GM13977 (cell line): ENCODE data around the gene SPAG7.

Source experiments
- DNase-seq: peaks from one replicate; pipeline ENCODE4 v3.0.0; 2012; ENCODE audit warnings: low spot score
- CTCF ChIP-seq: IDR thresholded peaks from 2 replicates; pipeline ENCODE4 v1.5.1; 2012; ENCODE audit warnings: mild to moderate bottlenecking, control low read depth; ENCODE audit not compliant: insufficient read depth; ENCODE audit errors: extremely low read depth, missing control alignments
- in situ Hi-C: fragments of 300-500 bp; cut with MboI; formaldehyde crosslinking; loops from one replicate; pipeline ENCODE4 v1.12.0; 2022; ENCODE audit warnings: low sequenced_read_pairs, low pct_unique_long_range_greater_than_20kb, mixed read lengths, inconsistent platforms; ENCODE audit not compliant: unreplicated experiment

Gene SPAG7

GRCh38 chr17:4987767-4988567, 20.4 kb upstream of the SPAG7 start:
- no peak for DNase-seq
- TF ChIP-seq CTCF: no peak
- in situ Hi-C loops: no loop called here

GRCh38 chr17:4986951-4987766, 19.5 kb upstream of the SPAG7 start, which contains the start of gene CAMTA2:
Gene CAMTA2 (minus strand): TSS chr17:4987675. CDS start chr17:4986222, 1,453 bp downstream.
- in situ Hi-C loops: no loop called here
- peak; percentile 89 for DNase-seq

GRCh38 chr17:4986403-4986802, 18.8 kb upstream of the SPAG7 start:
- in situ Hi-C loops: no loop called here
- DNase-seq: no peak
- no peak for TF ChIP-seq CTCF

More at GRCh38 chr17:4986951-4987766, 19.5 kb upstream of the SPAG7 start, which contains the start of gene CAMTA2:
- peak; percentile 69 for TF ChIP-seq CTCF

- TF ChIP-seq CTCF: no peak
- no peak for DNase-seq
- in situ Hi-C loops: no loop called here
These were observed 14.7 kb upstream of the SPAG7 start for GRCh38 chr17:4982305-4982704.

GRCh38 chr17:4980644-4981216, 13.1 kb upstream of the SPAG7 start:
- in situ Hi-C loops: no loop called here
- peak; percentile 61 for TF ChIP-seq CTCF
- DNase-seq: peak; percentile 66

GRCh38 chr17:4978726-4979125, 11.1 kb upstream of the SPAG7 start:
- DNase-seq: no peak
- in situ Hi-C loops: no loop called here
- TF ChIP-seq CTCF: no peak
